GM19043 (cell line): ENCODE data around the gene TRPV5.

ENCODE experiments used
- ATAC-seq: cut with Tn5 transposase; IDR thresholded peaks from one replicate; pipeline ENCODE4 v1.9.1; 2021; ENCODE audit warnings: low read depth; ENCODE audit not compliant: unreplicated experiment

The TRPV5 gene

DNA sequence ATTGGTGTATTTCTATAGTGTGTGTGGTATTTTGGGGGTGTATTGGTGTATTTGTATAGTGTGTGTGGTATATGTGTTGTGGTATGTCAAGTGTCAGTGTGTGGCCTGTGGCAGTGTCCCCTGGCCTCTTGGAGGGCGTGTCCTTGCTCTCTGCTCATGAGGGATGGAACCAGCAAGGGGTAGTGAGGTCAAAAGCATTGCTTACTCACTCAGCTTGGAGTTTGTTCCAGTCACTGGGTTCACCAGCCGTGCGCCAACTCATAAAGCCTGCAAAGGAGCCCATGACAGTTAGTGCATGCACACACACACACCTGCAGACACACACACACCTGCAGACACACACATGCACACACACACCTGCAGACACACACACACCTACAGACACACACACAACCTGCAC, 43.7 kb downstream of the TRPV5 start:
- ATAC-seq = no peak

DNA sequence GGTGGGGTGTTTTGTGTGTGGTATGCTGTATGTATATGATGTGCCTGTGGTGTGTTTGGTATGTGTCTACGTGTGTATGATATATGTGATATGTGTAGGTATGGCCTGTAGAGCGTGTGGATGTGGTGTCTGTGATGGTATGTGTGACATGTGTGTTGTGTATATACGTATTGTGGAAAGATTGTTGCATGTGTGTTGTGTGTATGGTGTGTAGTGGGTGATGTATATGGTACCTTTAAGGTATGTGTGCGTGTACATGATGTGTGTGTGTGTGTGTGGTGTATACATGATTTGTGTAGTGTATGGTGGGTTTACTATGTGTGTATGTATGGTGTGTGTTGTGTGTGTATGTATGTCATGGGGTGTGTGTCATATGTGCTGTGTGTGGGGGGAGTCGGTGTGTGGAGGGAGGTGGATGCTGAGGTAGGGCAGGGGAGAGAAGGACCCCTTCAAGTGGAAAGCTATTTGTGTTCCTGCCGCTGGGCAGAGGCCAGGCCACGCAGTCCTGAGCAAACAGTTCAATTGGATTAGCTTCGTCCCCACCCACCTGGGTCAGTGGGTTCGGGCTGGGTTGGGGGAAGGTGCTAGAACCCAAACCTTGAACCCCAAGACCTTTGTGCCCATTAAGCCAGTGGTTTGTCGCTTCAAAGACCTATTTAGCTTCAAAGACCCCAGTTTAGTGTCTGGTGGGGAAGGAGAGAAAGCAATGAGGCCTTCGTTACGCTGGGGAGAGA, 46.1 kb downstream of the TRPV5 start:
- no peak for ATAC-seq

DNA sequence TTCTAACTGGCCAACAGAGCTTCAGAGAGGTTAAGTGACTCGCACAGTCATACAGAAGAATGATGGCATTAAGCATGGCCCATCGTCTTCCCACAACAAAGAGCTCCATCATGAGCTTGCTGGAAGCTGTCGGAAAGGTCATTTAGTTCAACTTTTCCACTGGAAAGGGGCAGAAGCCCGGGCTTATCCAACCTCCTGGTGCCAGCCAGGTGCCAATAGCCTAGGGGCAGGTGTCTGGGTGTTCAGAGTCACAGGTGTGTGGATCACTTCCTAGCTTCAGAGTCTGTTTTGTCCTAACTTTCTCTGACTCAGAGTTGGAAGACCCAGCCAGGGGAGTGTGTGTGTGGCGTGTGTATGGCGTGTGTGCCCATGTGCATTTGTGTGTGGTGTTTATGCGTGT, 46.7 kb downstream of the TRPV5 start:
- ATAC-seq = no peak

DNA sequence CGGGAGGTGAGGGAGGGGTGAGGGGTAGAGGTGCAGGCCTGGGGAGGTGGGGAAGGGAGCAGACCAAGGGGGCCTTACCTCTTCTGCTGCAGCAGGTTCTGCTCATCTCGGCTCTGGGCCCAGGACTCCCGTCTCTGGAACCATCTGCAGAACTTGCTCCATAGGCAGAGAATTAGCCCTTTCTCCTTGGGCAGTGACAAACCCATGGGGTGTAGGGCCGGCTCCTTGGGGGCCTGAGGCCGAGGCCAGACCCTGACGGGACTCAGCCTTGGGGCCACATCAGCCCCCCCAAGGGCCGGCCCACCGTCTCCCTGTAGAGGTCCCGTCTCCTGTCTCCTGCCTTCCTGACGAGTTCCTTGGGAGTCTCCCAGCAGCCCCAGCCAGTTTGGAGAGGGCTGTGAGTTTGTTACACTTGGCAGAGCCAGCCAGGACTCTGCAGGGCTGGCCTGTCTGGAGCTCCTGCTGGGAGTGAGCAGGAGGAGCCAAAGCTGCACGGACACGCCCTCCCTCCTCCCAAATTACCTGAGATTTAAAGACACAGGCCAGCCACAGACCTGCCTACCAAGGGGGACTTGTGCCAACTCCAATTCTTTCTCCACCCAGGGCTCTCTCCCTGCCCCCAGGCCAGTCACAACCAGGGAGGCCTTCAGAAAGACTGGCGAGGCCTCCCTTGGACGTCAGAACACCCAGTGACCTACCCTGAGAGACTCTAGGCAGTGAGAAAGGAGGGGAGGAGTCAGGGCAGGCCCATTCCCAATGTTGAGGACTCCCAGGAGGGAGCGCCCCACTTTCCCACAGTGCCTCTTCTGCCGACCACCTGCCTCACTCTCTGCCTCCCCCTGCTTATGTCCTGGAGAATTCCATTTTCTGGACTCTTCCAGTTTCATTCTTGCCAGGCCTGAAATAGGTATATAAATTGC, 48.0 kb downstream of the TRPV5 start, which contains the start of gene TRPV6:
Gene TRPV6, minus strand, starts transcription at position 435 of the 920 bp plus-strand sequence.
- ATAC-seq = no peak

DNA sequence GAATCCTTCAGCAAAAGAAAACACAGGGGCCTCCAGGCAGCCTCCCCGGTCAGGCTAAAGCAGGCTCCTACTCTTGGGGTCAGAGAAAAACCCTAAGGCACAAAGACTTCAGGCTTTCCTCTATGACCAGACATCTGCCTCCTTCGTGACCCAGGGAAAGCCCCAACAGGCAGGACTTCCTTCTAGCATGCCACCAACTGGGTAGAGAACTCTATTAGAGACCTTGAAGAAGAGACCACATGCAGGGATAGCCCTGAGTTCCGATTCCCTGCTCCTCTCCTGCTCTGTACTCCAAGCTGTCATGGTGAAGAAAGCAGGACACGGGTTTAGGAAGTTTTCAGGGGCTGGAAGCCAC, 49.3 kb downstream of the TRPV5 start:
- no peak for ATAC-seq

DNA sequence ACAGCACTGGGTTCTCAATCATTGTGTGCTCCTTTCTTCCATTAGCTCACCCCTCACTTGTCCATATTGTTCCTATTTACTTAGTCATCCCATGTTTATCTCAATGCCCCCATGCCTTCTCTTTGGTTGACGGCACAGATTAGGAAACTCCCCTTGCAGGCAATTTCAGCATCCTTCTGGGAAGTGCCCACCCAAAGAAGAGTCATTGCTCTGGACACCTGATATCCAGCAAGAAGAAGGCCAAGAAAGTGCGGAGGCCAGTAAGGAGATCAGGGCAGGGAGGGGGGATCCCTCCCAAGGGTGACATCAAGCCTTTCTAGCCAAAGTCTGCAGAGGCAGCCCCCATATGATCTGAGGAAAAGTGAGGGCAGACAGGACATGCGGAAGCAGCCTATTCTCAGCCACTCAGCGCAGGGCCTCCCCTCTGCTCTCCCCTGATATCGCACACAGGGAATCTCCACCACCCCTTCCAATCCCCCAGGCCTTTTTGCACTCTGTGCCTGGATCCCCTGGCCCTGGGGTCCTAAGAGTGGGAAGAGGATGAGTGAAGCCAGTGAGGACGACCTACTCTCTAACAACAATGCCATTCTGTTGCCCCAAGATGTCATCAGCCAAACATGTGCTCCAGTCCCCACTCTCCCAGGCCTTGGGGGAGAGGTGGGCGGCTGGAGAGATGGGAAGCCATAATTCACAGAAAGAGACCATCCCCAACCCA, 49.8 kb downstream of the TRPV5 start:
- no peak for ATAC-seq

DNA sequence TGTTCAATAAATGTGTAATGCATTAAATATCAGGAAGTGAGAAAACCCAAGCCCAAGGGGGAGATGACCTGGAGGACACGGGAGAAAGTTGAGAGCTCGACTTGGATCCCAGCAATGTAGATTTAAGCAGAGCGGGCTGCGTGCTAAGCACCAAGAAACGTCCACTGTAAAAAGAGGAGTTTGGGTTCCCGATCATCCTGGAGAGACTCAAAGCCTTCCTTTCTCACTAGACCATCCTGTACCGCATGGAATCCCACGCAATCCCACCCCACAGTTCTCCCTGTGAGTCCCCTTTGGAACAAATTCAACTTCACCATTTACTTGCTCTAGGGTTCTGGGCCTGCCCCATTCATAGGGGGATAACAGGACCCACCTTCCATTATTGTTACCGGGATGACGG, 50.4 kb downstream of the TRPV5 start:
- ATAC-seq = no peak

DNA sequence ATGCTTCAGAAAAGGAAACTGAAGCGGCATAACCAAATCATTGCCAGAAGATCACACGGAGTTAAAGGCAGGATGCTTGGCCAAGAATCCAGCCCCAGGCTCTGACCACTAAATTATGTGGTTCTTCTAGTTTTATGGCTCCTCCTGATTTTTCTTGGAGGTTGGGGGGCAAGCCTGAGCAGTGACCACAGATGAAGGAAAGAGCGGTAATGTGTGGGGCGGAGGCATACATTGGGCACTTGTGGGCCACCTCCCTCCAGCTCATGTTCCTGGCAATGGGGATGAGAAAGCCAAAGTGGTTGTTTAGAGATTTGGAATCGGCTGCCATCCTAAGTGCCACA, 51.2 kb downstream of the TRPV5 start:
- no peak for ATAC-seq

DNA sequence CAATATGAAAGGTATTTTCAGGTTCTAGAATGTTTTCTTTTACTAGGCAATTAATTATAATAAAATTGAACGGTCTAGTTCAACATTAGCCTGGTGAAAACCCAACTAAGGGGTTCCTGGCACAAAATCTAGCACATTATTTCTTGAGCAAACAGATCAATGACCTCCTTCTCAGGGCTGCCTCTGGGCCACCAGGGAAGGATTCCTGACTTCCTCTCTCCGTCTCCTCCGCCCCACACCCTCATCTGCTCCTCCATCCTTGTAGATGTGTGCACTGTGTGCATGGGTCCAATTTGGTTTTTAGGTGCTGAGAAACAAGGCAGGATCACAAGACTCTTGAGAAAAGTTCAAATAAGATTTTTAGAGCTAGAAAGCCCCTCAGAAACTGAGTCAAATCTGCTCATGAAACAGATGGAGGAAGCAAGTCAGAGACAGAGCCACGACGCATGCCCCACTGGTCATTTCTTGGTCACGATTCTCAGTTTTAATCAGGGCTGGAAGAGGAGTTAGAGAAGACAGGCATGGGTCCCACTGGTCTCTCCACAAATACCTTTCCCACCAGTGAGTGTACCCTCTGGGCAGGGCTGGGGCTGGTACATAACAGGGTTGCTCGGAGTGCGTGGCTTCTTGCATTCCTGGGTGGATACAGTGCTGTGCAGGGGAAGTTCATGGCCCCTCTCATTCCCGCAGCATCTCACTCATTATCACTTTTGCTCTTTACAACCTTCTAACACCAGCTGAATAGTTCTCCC, 51.8 kb downstream of the TRPV5 start:
- no peak for ATAC-seq

DNA sequence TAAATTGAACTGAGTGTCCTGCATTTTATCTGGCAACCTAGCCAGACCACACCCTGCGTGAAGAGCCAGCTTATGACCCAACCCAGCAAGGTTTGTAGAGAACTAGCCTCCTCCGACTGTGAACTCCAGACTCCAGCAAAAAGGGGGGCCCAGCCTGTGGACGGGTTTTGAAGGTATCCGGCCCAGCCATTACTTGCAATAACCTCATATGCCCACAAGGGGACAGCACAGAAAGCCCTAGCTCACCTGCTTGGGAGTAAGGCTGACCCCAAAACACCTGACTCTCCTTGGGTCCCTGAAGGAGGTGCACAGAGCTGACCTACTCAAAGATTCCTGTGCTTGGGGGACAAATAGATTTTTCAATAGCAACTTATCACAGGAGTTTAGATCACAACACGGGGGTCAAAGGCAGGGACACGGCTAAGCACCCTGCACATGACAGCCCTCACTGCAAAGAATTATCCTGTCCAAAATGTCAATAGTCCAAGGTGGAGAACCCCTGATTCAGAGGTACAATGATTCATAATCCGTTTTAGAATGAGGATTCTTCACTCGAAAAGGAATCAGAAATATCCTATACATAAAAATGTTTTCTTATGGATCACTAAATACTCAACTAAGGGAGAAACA, 52.6 kb downstream of the TRPV5 start:
- ATAC-seq = peak; percentile 78

DNA sequence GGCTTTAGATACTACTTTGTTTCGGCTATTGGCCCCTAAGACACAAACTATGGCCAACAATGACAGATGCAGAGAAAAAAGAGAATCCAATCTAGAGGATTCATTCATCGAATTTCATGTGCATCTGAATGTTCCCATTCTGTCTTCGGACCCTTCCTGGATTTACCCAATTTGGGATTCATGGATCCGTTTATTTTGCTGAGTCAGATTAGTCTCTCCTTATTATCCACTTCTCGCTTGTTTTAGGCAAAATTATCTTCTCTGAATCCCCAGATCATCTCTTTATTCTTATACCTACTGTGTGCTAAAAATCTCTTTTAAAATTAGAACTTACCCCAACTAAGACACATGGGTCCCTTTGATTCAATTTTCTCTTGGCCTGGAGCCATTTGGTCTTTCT, 54.5 kb downstream of the TRPV5 start:
- ATAC-seq = no peak

DNA sequence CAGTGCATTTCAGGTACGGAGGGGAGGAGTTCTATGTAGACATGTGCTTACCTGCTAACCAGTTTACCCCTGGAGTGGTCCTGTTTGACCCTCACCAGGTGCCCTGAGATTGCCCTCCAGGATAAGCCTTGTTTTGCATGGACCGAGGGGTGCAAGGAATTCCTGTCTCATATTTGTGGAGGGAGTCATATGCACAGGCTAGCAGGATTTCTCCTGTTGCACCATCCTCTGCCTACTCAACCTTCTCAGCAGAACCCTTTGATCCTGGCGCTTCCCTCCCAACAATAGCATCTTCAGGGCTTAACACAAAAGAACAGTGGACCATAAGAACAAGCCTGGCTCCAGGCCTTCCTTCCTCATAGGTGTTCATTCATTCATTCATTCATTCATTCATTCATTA, 55.2 kb downstream of the TRPV5 start:
- ATAC-seq = no peak

DNA sequence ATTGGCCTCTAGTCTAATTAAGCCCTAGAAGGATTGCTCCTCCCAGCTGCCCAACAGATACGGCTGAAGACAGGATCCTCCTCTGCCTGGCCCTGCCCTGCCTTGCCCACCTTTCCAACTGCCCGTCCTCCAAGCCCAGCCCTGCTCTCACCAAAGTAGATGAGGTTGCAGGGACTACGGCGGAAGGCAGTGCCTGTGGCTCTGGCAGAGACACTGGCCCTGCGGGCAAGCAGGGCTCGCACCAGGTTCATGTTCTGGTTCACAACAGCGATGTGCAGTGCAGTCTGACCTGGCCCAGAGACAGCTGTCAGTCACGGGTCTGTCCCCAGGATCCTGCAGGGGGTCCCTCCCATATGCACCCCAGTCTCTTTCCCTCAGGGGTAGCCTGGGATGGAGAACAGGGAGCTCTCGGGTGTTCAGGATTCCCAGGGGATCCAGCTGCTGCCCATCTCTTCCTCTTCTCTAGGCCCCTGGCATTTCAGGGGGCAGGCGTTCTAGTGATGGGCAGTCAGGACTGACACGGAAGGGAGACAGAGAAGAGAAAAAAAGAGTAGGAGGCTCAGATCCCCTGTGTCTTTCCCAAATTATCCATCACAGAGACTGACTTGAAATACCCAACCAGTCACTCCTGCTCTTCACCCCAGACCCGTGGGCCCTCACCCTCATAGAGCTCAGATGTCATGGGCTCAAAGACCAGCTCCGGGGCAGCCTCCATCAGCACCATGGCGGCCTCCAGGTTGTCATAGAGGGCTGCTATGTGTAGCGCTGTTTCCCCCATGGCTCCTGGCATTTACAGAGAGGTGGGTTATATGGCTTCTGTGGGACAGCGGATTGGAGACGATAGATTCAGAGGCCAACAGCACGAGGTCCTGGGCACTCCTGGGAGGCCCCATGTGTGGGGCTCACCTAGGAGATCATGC, 56.3 kb downstream of the TRPV5 start:
- no peak for ATAC-seq

DNA sequence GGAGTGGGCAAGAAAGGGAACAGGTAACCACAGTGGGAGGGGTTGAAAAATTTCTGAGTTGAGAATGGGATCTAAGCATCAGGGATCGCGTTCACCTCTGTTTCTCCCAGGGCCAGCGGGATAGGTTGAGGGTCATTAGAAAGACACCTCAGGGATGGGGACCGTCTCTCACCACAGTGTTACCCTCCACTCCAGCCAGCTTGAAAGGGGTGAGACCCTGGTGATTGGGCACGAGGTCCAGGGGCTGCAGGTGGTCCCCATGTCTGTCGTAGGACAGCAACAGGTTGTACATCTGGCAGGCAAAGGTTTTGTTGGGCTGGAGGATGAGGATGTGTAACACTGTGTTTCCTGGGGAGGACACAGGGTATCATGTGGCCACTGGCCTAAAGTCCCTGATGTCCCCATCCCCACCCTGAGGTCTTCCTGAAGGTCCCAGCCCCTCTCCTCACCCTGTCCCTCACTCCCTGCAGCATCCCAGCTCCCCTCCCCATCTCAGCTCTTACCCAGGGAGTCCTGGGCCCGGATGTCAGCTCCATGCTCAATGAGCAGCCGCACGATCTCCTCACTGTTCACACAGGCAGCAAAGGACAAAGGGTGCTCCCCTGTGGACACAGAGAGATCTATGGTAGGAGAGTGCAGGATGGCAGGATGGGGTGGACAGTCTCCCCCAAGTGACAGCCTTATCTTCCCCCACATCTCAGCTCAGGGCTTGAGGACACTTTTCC, 57.1 kb downstream of the TRPV5 start:
- ATAC-seq = no peak

DNA sequence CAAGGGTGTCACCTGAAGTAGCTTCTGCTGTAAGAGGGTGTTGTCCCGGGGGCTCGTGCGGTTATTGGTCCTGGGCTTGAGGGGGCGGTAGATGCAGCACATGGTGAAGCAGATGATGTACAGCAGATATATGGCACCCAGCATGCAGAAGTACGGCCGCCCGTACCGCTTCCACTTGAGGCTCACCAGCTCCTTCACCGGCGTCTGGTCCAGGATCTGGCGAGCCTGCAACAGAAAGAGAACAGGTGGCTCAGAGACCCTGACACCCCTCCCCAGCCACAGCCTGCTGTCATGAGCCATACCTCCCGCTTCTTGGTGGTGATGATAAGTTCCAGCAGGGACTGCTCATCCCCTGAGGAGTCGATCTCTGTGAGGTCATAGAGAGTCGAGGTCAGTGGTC, 58.1 kb downstream of the TRPV5 start:
- ATAC-seq = no peak

DNA sequence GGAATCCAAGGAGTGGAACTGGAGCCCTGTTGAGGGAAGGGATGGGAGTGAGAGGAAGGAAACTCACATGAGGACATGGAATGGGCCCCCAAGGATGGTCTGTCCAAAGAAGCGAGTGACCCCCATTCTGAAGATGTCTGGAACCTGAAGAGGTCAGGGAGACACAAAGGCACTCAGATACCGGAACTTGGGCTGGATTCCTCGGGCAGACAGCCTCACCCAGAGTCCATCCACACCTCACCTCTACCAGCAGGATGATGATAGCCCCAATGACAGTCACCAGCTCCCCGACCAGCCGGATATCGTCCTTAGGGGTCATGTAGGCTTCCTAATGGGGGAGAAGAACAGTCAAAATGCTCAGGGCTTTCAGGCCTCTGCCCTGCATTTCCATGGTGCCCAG, 58.7 kb downstream of the TRPV5 start:
- ATAC-seq = no peak

DNA sequence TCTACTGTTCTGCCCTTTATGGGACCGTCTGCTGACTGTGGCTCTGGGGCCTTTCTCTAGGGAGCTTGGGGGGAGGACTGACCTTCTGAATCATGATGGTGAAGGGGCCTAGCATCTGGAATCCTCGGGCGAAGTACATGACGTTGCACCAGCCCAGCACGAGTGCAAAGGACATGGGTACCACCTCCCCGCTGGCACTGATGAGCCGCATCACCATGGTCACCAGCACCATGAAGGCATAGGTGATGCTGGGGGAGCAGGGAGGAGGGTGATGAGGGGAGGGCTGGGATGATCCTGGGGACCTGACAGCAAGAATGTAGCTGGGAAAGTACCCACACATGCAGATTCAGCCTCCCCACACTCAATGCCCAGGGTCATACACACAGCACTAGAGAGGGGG, 59.1 kb downstream of the TRPV5 start:
- no peak for ATAC-seq

DNA sequence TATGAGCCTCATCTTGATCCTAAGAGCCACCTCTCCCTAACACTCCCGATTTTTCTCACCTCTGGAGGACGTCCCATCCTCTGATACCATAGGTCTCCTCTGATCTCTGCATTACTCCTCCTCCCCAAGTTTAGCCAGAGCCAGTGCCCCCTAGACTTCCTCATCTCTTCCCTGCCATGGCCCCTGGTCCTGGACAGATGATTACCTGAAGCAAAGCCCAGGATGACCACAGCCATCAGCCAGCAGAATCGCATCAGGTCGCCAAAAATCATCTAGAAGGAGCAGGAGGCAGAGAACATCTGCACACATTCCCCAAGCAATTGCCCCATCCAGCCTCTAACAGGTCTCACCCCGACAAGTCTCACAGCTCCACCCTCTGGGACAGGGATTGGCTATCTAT, 59.7 kb downstream of the TRPV5 start:
- no peak for ATAC-seq
